Mesendoderm (in vitro differentiated cells): Measurements from ENCODE around the gene REXO2.

Experiments
- DNase-seq: peaks from one replicate; pipeline ENCODE4 v3.0.0; 2013
- H2AK5ac ChIP-seq: 2 replicates; pipeline ENCODE4 v1.6.1; 2013; ENCODE audit warnings: low read length, inconsistent platforms
- H2BK120ac ChIP-seq: 2 replicates; pipeline ENCODE4 v1.6.1; 2013; ENCODE audit warnings: low read depth, mild to moderate bottlenecking, low read length, moderate library complexity, mixed read lengths
- H2BK15ac ChIP-seq: replicated peaks from 2 replicates; pipeline ENCODE4 v1.6.1; 2013; ENCODE audit warnings: low read depth, mild to moderate bottlenecking, moderate library complexity
- H2BK5ac ChIP-seq: 2 replicates; pipeline ENCODE4 v1.6.1; 2013; ENCODE audit warnings: low read length, inconsistent platforms
- H3K18ac ChIP-seq: 2 replicates; pipeline ENCODE4 v1.6.1; 2013; ENCODE audit warnings: mild to moderate bottlenecking, low read length, mixed read lengths
- H3K23ac ChIP-seq: one replicate; pipeline ENCODE4 v1.6.1; 2013; ENCODE audit warnings: low read length
- H3K27ac ChIP-seq: 2 replicates; pipeline ENCODE4 v1.5.1; 2013; ENCODE audit warnings: low read depth, mild to moderate bottlenecking, inconsistent platforms, low read length, moderate library complexity
- H3K27me3 ChIP-seq: 2 replicates; pipeline ENCODE4 v1.6.1; 2013; ENCODE audit warnings: low read length, control low read depth, mild to moderate bottlenecking, inconsistent platforms; ENCODE audit not compliant: insufficient read depth, poor library complexity
- H3K36me3 ChIP-seq: 2 replicates; pipeline ENCODE4 v1.6.1; 2013; ENCODE audit warnings: low read length, inconsistent platforms; ENCODE audit not compliant: control insufficient read depth, insufficient read depth
- H3K4ac ChIP-seq: one replicate; pipeline ENCODE4 v1.6.1; 2013; ENCODE audit warnings: low read depth, mild to moderate bottlenecking, low read length, moderate library complexity
- H3K4me1 ChIP-seq: 2 replicates; pipeline ENCODE4 v1.6.1; 2013; ENCODE audit warnings: low read depth, low read length, inconsistent platforms; ENCODE audit not compliant: control insufficient read depth
- H3K4me2 ChIP-seq: 2 replicates; pipeline ENCODE4 v1.6.1; 2013; ENCODE audit warnings: low read length
- H3K4me3 ChIP-seq: 2 replicates; pipeline ENCODE4 v1.5.1; 2013; ENCODE audit warnings: mild to moderate bottlenecking, low read length
- H3K56ac ChIP-seq: one replicate; pipeline ENCODE4 v1.6.1; 2013; ENCODE audit warnings: low read length
- H3K79me1 ChIP-seq: 2 replicates; pipeline ENCODE4 v1.6.1; 2013; ENCODE audit warnings: low read length, inconsistent platforms
- H3K79me2 ChIP-seq: 2 replicates; pipeline ENCODE4 v1.6.1; 2013; ENCODE audit warnings: mild to moderate bottlenecking, low read length; ENCODE audit not compliant: control insufficient read depth, insufficient read depth
- H3K9ac ChIP-seq: 2 replicates; pipeline ENCODE4 v1.6.1; 2013; ENCODE audit warnings: low read length, inconsistent platforms
- H4K5ac ChIP-seq: one replicate; pipeline ENCODE4 v1.6.1; 2013; ENCODE audit warnings: low read length
- H4K8ac ChIP-seq: one replicate; pipeline ENCODE4 v1.6.1; 2013; ENCODE audit warnings: low read depth, mild to moderate bottlenecking, control low read depth, low read length, moderate library complexity
- WGBS: extraction: QIAGEN DNeasy Blood & Tissue Kit; methylation state at CpG from one replicate; pipeline ENCODE4 v1.1.7; 2013; ENCODE audit warnings: low lambda C conversion rate, missing lambda C conversion rate; ENCODE audit not compliant: insufficient coverage; ENCODE audit errors: extremely low coverage; 5-methylcytosine and 5-hydroxymethylcytosine counted together

The REXO2 gene

DNA sequence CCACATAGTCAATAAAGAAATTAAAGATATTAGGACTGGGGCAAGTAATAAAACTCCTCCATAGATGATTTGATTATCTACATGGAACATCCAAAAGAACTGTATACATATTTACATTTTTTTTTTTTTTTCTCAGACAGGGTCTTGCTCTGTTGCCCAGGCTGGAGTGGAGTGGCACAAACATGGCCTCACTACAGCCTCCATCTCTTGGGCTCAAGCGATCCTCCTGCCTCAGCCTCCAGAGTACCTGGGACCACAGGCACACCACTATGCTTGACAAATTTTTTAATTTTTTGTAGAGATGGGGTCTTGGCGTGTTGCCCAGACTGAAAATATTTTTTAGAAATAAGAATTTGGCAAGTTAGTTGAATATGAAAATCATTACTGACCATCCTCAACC is 24.7 kb downstream of the REXO2 start:
- Histone ChIP-seq H3K4me3 (no peak overlapping the region), H3K4me2 (no peak overlapping the region), H3K79me1 (no peaks in the 10 kb centered on the region), H3K9ac (no peak overlapping the region), H3K23ac (no peak overlapping the region), H2AK5ac (no peak overlapping the region), H3K4me1 (no peaks in the 10 kb centered on the region), H3K4ac (no peak overlapping the region), H3K79me2 (no peaks in the 10 kb centered on the region), H2BK5ac (no peak overlapping the region), H3K27ac (no peak overlapping the region), H4K5ac (no peak overlapping the region), H3K36me3 (no peaks in the 10 kb centered on the region), H3K56ac (no peak overlapping the region), H3K27me3 (no peaks in the 10 kb centered on the region), H3K18ac (no peak overlapping the region), H2BK120ac (no peak overlapping the region), H2BK15ac (no peak overlapping the region), H4K8ac (no peak overlapping the region)
- no CpG with 5 or more reads among the region's 2 CpGs for WGBS
- DNase-seq, result no peak

GRCh38 chr11:114466742-114467141 is 27.5 kb downstream of the REXO2 start:
- H3K79me1 ChIP-seq, result no peaks in the 10 kb centered on the region
- WGBS, result no CpG with 5 or more reads among the region's 3 CpGs
- no peak for DNase-seq
- no peaks in the 10 kb centered on the region for H3K4me1 ChIP-seq
- H3K79me2 ChIP-seq, result no peaks in the 10 kb centered on the region
- H3K4me3 ChIP-seq, result no peak overlapping the region
- no peak overlapping the region for H3K18ac ChIP-seq
- no peak overlapping the region for H2BK5ac ChIP-seq
- no peaks in the 10 kb centered on the region for H3K36me3 ChIP-seq
- no peak overlapping the region for H3K4ac ChIP-seq
- H3K27me3 ChIP-seq, result no peaks in the 10 kb centered on the region
- H4K8ac ChIP-seq, result no peak overlapping the region
- no peak overlapping the region for H2BK15ac ChIP-seq
- H3K56ac ChIP-seq, result no peak overlapping the region
- H3K23ac ChIP-seq, result no peak overlapping the region
- no peak overlapping the region for H3K27ac ChIP-seq
- H3K4me2 ChIP-seq, result no peak overlapping the region
- H2AK5ac ChIP-seq, result no peak overlapping the region
- no peak overlapping the region for H4K5ac ChIP-seq
- H2BK120ac ChIP-seq, result no peak overlapping the region
- no peak overlapping the region for H3K9ac ChIP-seq

- H3K56ac ChIP-seq, result no peak overlapping the region
- no peaks in the 10 kb centered on the region for H3K79me2 ChIP-seq
- no peak overlapping the region for H3K4ac ChIP-seq
- H3K27me3 ChIP-seq, result no peaks in the 10 kb centered on the region
- no peak overlapping the region for H3K4me2 ChIP-seq
- H3K4me3 ChIP-seq, result no peak overlapping the region
- H2BK120ac ChIP-seq, result no peak overlapping the region
- no peak overlapping the region for H2BK5ac ChIP-seq
- H3K36me3 ChIP-seq, result no peaks in the 10 kb centered on the region
- H3K4me1 ChIP-seq, result no peaks in the 10 kb centered on the region
- H3K27ac ChIP-seq, result no peak overlapping the region
- H4K5ac ChIP-seq, result no peak overlapping the region
- DNase-seq, result no peak
- H3K18ac ChIP-seq, result no peak overlapping the region
- no CpG with 5 or more reads among the region's 2 CpGs for WGBS
- no peak overlapping the region for H2AK5ac ChIP-seq
- no peak overlapping the region for H2BK15ac ChIP-seq
- no peak overlapping the region for H3K23ac ChIP-seq
- no peaks in the 10 kb centered on the region for H3K79me1 ChIP-seq
- no peak overlapping the region for H3K9ac ChIP-seq
- no peak overlapping the region for H4K8ac ChIP-seq
Observed at GRCh38 chr11:114472661-114473060, 33.4 kb downstream of the REXO2 start.

- Histone ChIP-seq H2BK120ac (no peak overlapping the region), H3K18ac (no peak overlapping the region), H2AK5ac (no peak overlapping the region), H3K56ac (no peak overlapping the region), H3K79me1 (no peaks in the 10 kb centered on the region), H2BK5ac (no peak overlapping the region), H3K4ac (no peak overlapping the region), H3K4me1 (peaks cover 2% of the 10 kb centered on the region), H3K4me3 (no peak overlapping the region), H3K4me2 (no peak overlapping the region), H3K36me3 (no peaks in the 10 kb centered on the region), H4K5ac (no peak overlapping the region), H3K27me3 (no peaks in the 10 kb centered on the region), H2BK15ac (no peak overlapping the region), H3K9ac (no peak overlapping the region), H4K8ac (no peak overlapping the region), H3K23ac (no peak overlapping the region), H3K27ac (no peak overlapping the region), H3K79me2 (no peaks in the 10 kb centered on the region)
- peak; percentile 76 for DNase-seq
- no CpG with 5 or more reads among the region's 2 CpGs for WGBS
Observed at GRCh38 chr11:114478001-114478410, 38.7 kb downstream of the REXO2 start.

DNA sequence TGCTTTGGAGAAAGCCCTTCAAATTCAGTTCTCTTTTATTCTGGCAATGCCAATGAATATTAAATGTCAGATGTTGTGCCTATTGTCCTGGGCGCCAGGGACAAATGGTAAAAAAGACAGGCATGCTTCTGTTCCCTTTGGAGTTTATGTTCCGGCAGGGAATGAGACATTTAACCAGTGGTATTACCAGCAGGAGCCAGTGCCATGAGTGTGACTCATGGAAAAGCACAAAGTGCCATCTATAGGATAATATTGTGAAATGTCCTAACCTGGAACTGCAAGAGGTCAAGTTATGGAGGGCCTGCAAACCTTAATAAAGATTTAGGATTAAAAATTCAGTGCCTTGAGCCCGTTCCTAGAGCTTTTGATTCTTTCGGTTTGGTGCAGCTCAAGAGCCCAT is 39.5 kb downstream of the REXO2 start:
- H3K4me3 ChIP-seq, result no peak overlapping the region
- H3K4me2 ChIP-seq, result no peak overlapping the region
- H2BK5ac ChIP-seq, result peak overlapping the region; percentile 28
- peak overlapping the region; percentile 17 for H3K27ac ChIP-seq
- H3K27me3 ChIP-seq, result no peaks in the 10 kb centered on the region
- no peak overlapping the region for H3K56ac ChIP-seq
- no peaks in the 10 kb centered on the region for H3K79me2 ChIP-seq
- peak overlapping the region; percentile 25 for H3K18ac ChIP-seq
- H2AK5ac ChIP-seq, result no peak overlapping the region
- H3K4ac ChIP-seq, result no peak overlapping the region
- no peaks in the 10 kb centered on the region for H3K36me3 ChIP-seq
- WGBS, result no CpG with 5 or more reads among the region's 4 CpGs
- peaks cover 4% of the 10 kb centered on the region for H3K4me1 ChIP-seq
- no peak overlapping the region for H4K8ac ChIP-seq
- no peak overlapping the region for H3K23ac ChIP-seq
- H4K5ac ChIP-seq, result no peak overlapping the region
- no peak overlapping the region for H3K9ac ChIP-seq
- H2BK120ac ChIP-seq, result no peak overlapping the region
- DNase-seq, result peak; percentile 40
- H2BK15ac ChIP-seq, result no peak overlapping the region
- H3K79me1 ChIP-seq, result no peaks in the 10 kb centered on the region

DNA sequence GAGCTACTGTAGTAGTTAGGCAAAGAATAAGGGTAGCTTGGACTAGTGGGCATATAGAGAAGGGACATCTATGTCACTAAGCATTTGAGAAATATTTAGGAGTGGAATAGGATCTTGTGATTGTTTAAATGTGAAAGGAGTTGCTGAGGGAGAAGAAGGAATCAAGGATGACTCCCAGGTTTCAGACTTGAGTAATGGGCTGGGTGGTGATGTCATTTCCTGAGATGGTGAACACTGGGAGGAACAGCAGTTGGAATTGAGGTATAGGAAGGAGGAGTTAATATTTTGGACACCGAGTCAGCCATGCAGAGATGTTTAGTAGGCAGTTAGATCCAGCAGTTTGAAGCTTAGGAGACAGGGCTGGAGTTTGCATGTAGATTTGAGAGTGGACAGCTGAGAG is 40.1 kb downstream of the REXO2 start:
- no peak overlapping the region for H4K8ac ChIP-seq
- H3K4ac ChIP-seq, result no peak overlapping the region
- no peak for DNase-seq
- no peak overlapping the region for H3K27ac ChIP-seq
- no peak overlapping the region for H3K9ac ChIP-seq
- no peak overlapping the region for H3K4me3 ChIP-seq
- H2AK5ac ChIP-seq, result no peak overlapping the region
- H3K56ac ChIP-seq, result no peak overlapping the region
- no peaks in the 10 kb centered on the region for H3K79me1 ChIP-seq
- peak overlapping the region; percentile 28 for H2BK5ac ChIP-seq
- no CpG with 5 or more reads among the region's 1 CpG for WGBS
- H3K27me3 ChIP-seq, result no peaks in the 10 kb centered on the region
- no peak overlapping the region for H2BK15ac ChIP-seq
- no peak overlapping the region for H3K18ac ChIP-seq
- H3K79me2 ChIP-seq, result no peaks in the 10 kb centered on the region
- no peaks in the 10 kb centered on the region for H3K36me3 ChIP-seq
- H3K4me2 ChIP-seq, result no peak overlapping the region
- no peak overlapping the region for H3K23ac ChIP-seq
- H2BK120ac ChIP-seq, result no peak overlapping the region
- H4K5ac ChIP-seq, result no peak overlapping the region
- peaks cover 5% of the 10 kb centered on the region for H3K4me1 ChIP-seq
